T-cell (primary cell): ENCODE results near the gene C19orf85. TPM values are rescaled to one million over a fixed set of nuclear protein-coding genes. Genes with fewer than 3 reads are reported as not detected.
A peak's percentile ranks its signal among the peaks of the same experiment; 100 is the strongest.

Experiments
- ATAC-seq, 4 experiments: fragments of 200-7000 bp in 3 of 4; fragments of 150-1000 bp in 1 of 4; cut with Tn5 transposase; replicated peaks in 1 of 4; 1 replicate in 3 of 4; 2 replicates in 1 of 4; pipeline ENCODE4 v1.10.0; 2021; ENCODE audit warnings: moderate library complexity in 3 of 4, mild to moderate bottlenecking in 2 of 4, moderate number of reproducible peaks in 1 of 4
- CTCF ChIA-PET, 2 donors: fragments of 300-600 bp; sonication (Branson Sonifier 250); formaldehyde crosslinking; loops; one replicate each; lab custom pipeline; 2022; ENCODE audit warnings: antibody characterized with exemption in 2 of 2; lab: Charles Lee
- POLR2A ChIA-PET, 2 donors: fragments of 300-600 bp; sonication (Branson Sonifier 250); formaldehyde crosslinking; loops; one replicate each; lab custom pipeline; 2022; ENCODE audit warnings: antibody characterized with exemption in 2 of 2; lab: Charles Lee
- DNase-seq, 35 experiments: peaks; one replicate each; pipeline versions ENCODE4 v3.0.0 to v3.0.0-alpha.2; 2013 to 2023
- H3K27ac ChIP-seq: one replicate; pipeline ENCODE4 v1.5.1; 2013; ENCODE audit warnings: low read length
- H3K27me3 ChIP-seq, 2 experiments: replicated peaks in 1 of 2; 1 replicate in 1 of 2; 2 replicates in 1 of 2; pipeline versions ENCODE4 v1.6.1 to v1.7.0; 2013; ENCODE audit warnings: low read length in 1 of 2, mixed read lengths in 1 of 2; ENCODE audit not compliant: control insufficient read depth in 2 of 2, insufficient read depth in 2 of 2; ENCODE audit errors: extremely low read depth in 1 of 2
- H3K36me3 ChIP-seq, 2 donors: 1 replicate in 1 of 2; 2 replicates in 1 of 2; pipeline versions ENCODE4 v1.6.1 to v1.7.0; 2013; ENCODE audit warnings: low read length in 1 of 2; ENCODE audit not compliant: control insufficient read depth in 2 of 2, insufficient read depth in 1 of 2; ENCODE audit errors: extremely low read depth in 1 of 2
- H3K4me1 ChIP-seq, 2 experiments: 1 replicate in 1 of 2; 2 replicates in 1 of 2; pipeline versions ENCODE4 v1.6.1 to v1.7.0; 2013; ENCODE audit warnings: low read length in 2 of 2, mixed read lengths in 1 of 2; ENCODE audit not compliant: insufficient read depth in 2 of 2, control insufficient read depth in 1 of 2; ENCODE audit errors: extremely low read depth in 1 of 2
- H3K4me3 ChIP-seq, 2 donors: 1 replicate in 1 of 2; 2 replicates in 1 of 2; pipeline versions ENCODE4 v1.5.1 to v1.7.0; 2013; ENCODE audit warnings: mild to moderate bottlenecking in 2 of 2, low read length in 1 of 2, moderate library complexity in 1 of 2; ENCODE audit not compliant: control insufficient read depth in 1 of 2; ENCODE audit errors: extremely low read depth in 1 of 2
- H3K9me3 ChIP-seq: 2 replicates; pipeline ENCODE4 v1.7.0; 2013
- H3K27ac Mint-ChIP-seq, 2 donors: one replicate each; pipeline ENCODE4 v1.8.0; 2020 to 2021; ENCODE audit warnings: mild to moderate bottlenecking in 2 of 2, mixed read lengths in 2 of 2
- H3K27me3 Mint-ChIP-seq, 2 donors: one replicate each; pipeline ENCODE4 v1.8.0; 2021 to 2022; ENCODE audit warnings: mixed read lengths in 2 of 2
- H3K36me3 Mint-ChIP-seq: one replicate; pipeline ENCODE4 v1.8.0; 2021; ENCODE audit warnings: mixed read lengths
- H3K4me1 Mint-ChIP-seq, 3 donors: one replicate each; pipeline ENCODE4 v1.8.0; 2020 to 2022; ENCODE audit warnings: mixed read lengths in 3 of 3, mild to moderate bottlenecking in 1 of 3
- H3K4me3 Mint-ChIP-seq, 3 donors: one replicate each; pipeline ENCODE4 v1.8.0; 2020 to 2022; ENCODE audit warnings: mild to moderate bottlenecking in 3 of 3, mixed read lengths in 3 of 3, moderate library complexity in 3 of 3
- H3K9me3 Mint-ChIP-seq, 3 donors: one replicate each; pipeline ENCODE4 v1.8.0; 2020 to 2022; ENCODE audit warnings: mixed read lengths in 3 of 3
- WGBS: methylation state at CpG from one replicate; pipeline ENCODE4 v1.1.5; 2013; ENCODE audit warnings: missing lambda C conversion rate; ENCODE audit not compliant: insufficient coverage; 5-methylcytosine and 5-hydroxymethylcytosine counted together
- total RNA-seq, 35 experiments: library from RNA in 6 of 35; stranded (reverse) in 6 of 35; fragments of 120-200 nt in 1 of 35; gene quantifications; one replicate each; pipeline versions ENCODE4 v1.2.1 to v1.2.4 and lab custom pipeline; 2013 to 2026

C19orf85 gene
- total RNA-seq, 5 donors from 2014 or later (not counting 1 experiment from before 2014, with no cell fraction given), result not detected

GRCh38 chr19:55442372-55442961 is 22.1 kb downstream of the C19orf85 start:
- POLR2A ChIA-PET, result no interaction called here
- CTCF ChIA-PET, result no interaction called here
- peak; percentile 34 to 70 (median 44) for ATAC-seq
- 1% methylated on average over 65 of the region's 72 CpGs for WGBS
- H3K9me3 Mint-ChIP-seq, result no peaks in the 10 kb centered on the region
- peak in 2 of 35 experiments; percentile 38 for DNase-seq
- H3K36me3 Mint-ChIP-seq, result no peaks in the 10 kb centered on the region
- H3K27me3 Mint-ChIP-seq, result peaks cover 53 to 69% of the 10 kb centered on the region in 2 donors
- H3K4me3 Mint-ChIP-seq, result peak overlapping the region in 1 of 3 donors; percentile 72
- H3K9me3 ChIP-seq, result no peaks in the 10 kb centered on the region
- peaks cover 4 to 29% of the 10 kb centered on the region in 2 experiments for H3K4me1 ChIP-seq
- H3K27me3 ChIP-seq, result peaks cover 16 to 93% of the 10 kb centered on the region in 2 experiments
- H3K36me3 ChIP-seq, result no peaks in the 10 kb centered on the region
- peaks cover 19 to 32% (median 28%) of the 10 kb centered on the region in 3 donors for H3K4me1 Mint-ChIP-seq
- H3K27ac ChIP-seq, result no peak overlapping the region
- no peak overlapping the region for H3K27ac Mint-ChIP-seq
- H3K4me3 ChIP-seq, result no peak overlapping the region

GRCh38 chr19:55441692-55442321 is 22.7 kb downstream of the C19orf85 start:
- 2% methylated on average over 33 of the region's 39 CpGs for WGBS
- H3K27me3 Mint-ChIP-seq, result peaks cover 59 to 76% of the 10 kb centered on the region in 2 donors
- DNase-seq (no peak), ATAC-seq (peak in 3 of 4 experiments; percentile 13 to 31 (median 21))
- ChIA-PET POLR2A (no interaction called here), CTCF (interaction anchor here in 1 of 2 donors (0.6 kb wide), 1 partner anchor 19 kb away, joined by 4 read pairs; no protein-coding TSS in a partner anchor)
- peaks cover 16 to 93% of the 10 kb centered on the region in 2 experiments for H3K27me3 ChIP-seq
- no peaks in the 10 kb centered on the region for H3K36me3 Mint-ChIP-seq
- H3K4me3 Mint-ChIP-seq, result peak overlapping the region in 2 of 3 donors; percentile 21 to 72
- no peak overlapping the region for H3K27ac ChIP-seq
- no peaks in the 10 kb centered on the region for H3K9me3 ChIP-seq
- H3K4me1 ChIP-seq, result peaks cover 4 to 29% of the 10 kb centered on the region in 2 experiments
- no peaks in the 10 kb centered on the region for H3K36me3 ChIP-seq
- H3K9me3 Mint-ChIP-seq, result no peaks in the 10 kb centered on the region
- peaks cover 19 to 32% (median 31%) of the 10 kb centered on the region in 3 donors for H3K4me1 Mint-ChIP-seq
- H3K27ac Mint-ChIP-seq, result no peak overlapping the region
- H3K4me3 ChIP-seq, result no peak overlapping the region

GRCh38 chr19:55441319-55441691 is 23.2 kb downstream of the C19orf85 start:
- Mint-ChIP-seq H3K27ac (peak overlapping the region in 1 of 2 donors; percentile 8), H3K4me1 (peaks cover 19 to 32% (median 31%) of the 10 kb centered on the region in 3 donors), H3K27me3 (peaks cover 63 to 81% of the 10 kb centered on the region in 2 donors), H3K9me3 (no peaks in the 10 kb centered on the region), H3K36me3 (no peaks in the 10 kb centered on the region), H3K4me3 (peak overlapping the region in 2 of 3 donors; percentile 11 to 72)
- ATAC-seq, result peak in 1 of 4 experiments; percentile 29
- no peaks in the 10 kb centered on the region for H3K9me3 ChIP-seq
- DNase-seq, result no peak
- H3K27ac ChIP-seq, result no peak overlapping the region
- peaks cover 4 to 29% of the 10 kb centered on the region in 2 experiments for H3K4me1 ChIP-seq
- no peaks in the 10 kb centered on the region for H3K36me3 ChIP-seq
- H3K4me3 ChIP-seq, result no peak overlapping the region
- CTCF ChIA-PET, result interaction anchor here in 1 of 2 donors (0.6 kb wide), 1 partner anchor 19 kb away, joined by 4 read pairs; no protein-coding TSS in a partner anchor
- WGBS, result 3% methylated on average over 19 of the region's 21 CpGs
- peaks cover 16 to 93% of the 10 kb centered on the region in 2 experiments for H3K27me3 ChIP-seq
- POLR2A ChIA-PET, result no interaction called here

GRCh38 chr19:55440411-55441105 is 24.0 kb downstream of the C19orf85 start:
- DNase-seq, result peak in 1 of 35 experiments; percentile 32
- ATAC-seq, result peak in 1 of 4 experiments; percentile 48
- Histone ChIP-seq H3K4me1 (peaks cover 4 to 29% of the 10 kb centered on the region in 2 experiments), H3K27me3 (peaks cover 16 to 88% of the 10 kb centered on the region in 2 experiments), H3K4me3 (peak overlapping the region in 1 of 2 donors; percentile 20), H3K36me3 (no peaks in the 10 kb centered on the region), H3K27ac (no peak overlapping the region), H3K9me3 (no peaks in the 10 kb centered on the region)
- H3K4me3 Mint-ChIP-seq, result peak overlapping the region in 1 of 3 donors; percentile 72
- ChIA-PET POLR2A (no interaction called here), CTCF (no interaction called here)
- no peaks in the 10 kb centered on the region for H3K9me3 Mint-ChIP-seq
- peaks cover 58 to 78% of the 10 kb centered on the region in 2 donors for H3K27me3 Mint-ChIP-seq
- H3K36me3 Mint-ChIP-seq, result no peaks in the 10 kb centered on the region
- H3K27ac Mint-ChIP-seq, result peak overlapping the region in 1 of 2 donors; percentile 8
- WGBS, result 17% methylated on average over 31 of the region's 39 CpGs
- peaks cover 19 to 32% (median 31%) of the 10 kb centered on the region in 3 donors for H3K4me1 Mint-ChIP-seq

GRCh38 chr19:55439052-55439451 is 25.5 kb downstream of the C19orf85 start:
- Histone ChIP-seq H3K4me3 (no peak overlapping the region), H3K27ac (no peak overlapping the region), H3K9me3 (no peaks in the 10 kb centered on the region), H3K36me3 (no peaks in the 10 kb centered on the region), H3K4me1 (peaks cover 4 to 29% of the 10 kb centered on the region in 2 experiments), H3K27me3 (peaks cover 15 to 84% of the 10 kb centered on the region in 2 experiments)
- DNase-seq (no peak), ATAC-seq (no peak)
- H3K27me3 Mint-ChIP-seq, result peaks cover 49 to 64% of the 10 kb centered on the region in 2 donors
- no peak overlapping the region for H3K4me3 Mint-ChIP-seq
- 71% methylated on average over 5 of the region's 5 CpGs for WGBS
- H3K36me3 Mint-ChIP-seq, result no peaks in the 10 kb centered on the region
- H3K4me1 Mint-ChIP-seq, result peaks cover 19 to 32% (median 31%) of the 10 kb centered on the region in 3 donors
- POLR2A ChIA-PET, result interaction anchor here in 1 of 2 donors (0.8 kb wide), 1 partner anchor 20 kb away, joined by 6 read pairs; no protein-coding TSS in a partner anchor
- CTCF ChIA-PET, result no interaction called here
- H3K9me3 Mint-ChIP-seq, result no peaks in the 10 kb centered on the region
- H3K27ac Mint-ChIP-seq, result peak overlapping the region; percentile 6 to 15

GRCh38 chr19:55437410-55437809 is 27.1 kb downstream of the C19orf85 start:
- Mint-ChIP-seq H3K4me1 (peaks cover 15 to 20% (median 19%) of the 10 kb centered on the region in 3 donors), H3K27ac (no peak overlapping the region), H3K36me3 (no peaks in the 10 kb centered on the region), H3K4me3 (no peak overlapping the region), H3K27me3 (peaks cover 42 to 58% of the 10 kb centered on the region in 2 donors), H3K9me3 (no peaks in the 10 kb centered on the region)
- Histone ChIP-seq H3K27me3 (peaks cover 20 to 81% of the 10 kb centered on the region in 2 experiments), H3K36me3 (no peaks in the 10 kb centered on the region), H3K9me3 (no peaks in the 10 kb centered on the region), H3K27ac (no peak overlapping the region), H3K4me3 (no peak overlapping the region), H3K4me1 (peaks cover 4 to 21% of the 10 kb centered on the region in 2 experiments)
- ATAC-seq (peak in 2 of 4 experiments; percentile 19 to 26), DNase-seq (peak in 1 of 35 experiments; percentile 45)
- POLR2A ChIA-PET, result interaction anchor here in 1 of 2 donors (0.6 kb wide), 1 partner anchor 24 kb away, joined by 3 read pairs; no protein-coding TSS in a partner anchor
- WGBS, result 9% methylated on average over 11 of the region's 17 CpGs
- CTCF ChIA-PET, result no interaction called here
